Activated naive CD8-positive, alpha-beta T cell (primary cell): ENCODE results near the gene IPCEF1.

Experiments used
- H3K27ac Mint-ChIP-seq: one replicate; pipeline ENCODE4 v1.8.0; 2021; ENCODE audit warnings: mixed read lengths
- H3K27me3 Mint-ChIP-seq: one replicate; pipeline ENCODE4 v1.8.0; 2021; ENCODE audit warnings: mixed read lengths
- H3K36me3 Mint-ChIP-seq: one replicate; pipeline ENCODE4 v1.8.0; 2021; ENCODE audit warnings: mixed read lengths
- H3K4me1 Mint-ChIP-seq: one replicate; pipeline ENCODE4 v1.8.0; 2021; ENCODE audit warnings: low read depth, mixed read lengths
- H3K4me3 Mint-ChIP-seq: one replicate; pipeline ENCODE4 v1.8.0; 2021; ENCODE audit warnings: mild to moderate bottlenecking, mixed read lengths
- H3K9me3 Mint-ChIP-seq: one replicate; pipeline ENCODE4 v1.8.0; 2021; ENCODE audit warnings: low read depth, mixed read lengths

IPCEF1 gene

DNA sequence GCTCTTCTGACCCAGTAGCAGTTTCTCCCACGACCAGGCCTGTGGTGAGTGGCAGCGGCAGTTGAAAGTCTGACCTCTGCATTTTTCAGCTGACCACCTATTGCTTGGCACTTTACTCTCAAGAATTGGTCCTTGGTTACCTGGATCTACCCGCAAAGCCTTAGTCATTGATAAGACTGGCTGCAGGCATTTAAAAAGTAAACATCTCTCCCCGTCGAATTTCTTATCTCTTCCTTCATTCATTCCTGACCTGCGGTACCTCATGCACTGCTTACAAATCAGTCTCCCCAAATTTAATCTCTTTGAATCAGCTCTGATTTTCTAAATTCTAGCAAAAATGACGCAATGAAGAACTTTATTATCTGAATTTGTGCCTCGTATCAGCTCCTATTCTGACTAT, 26.1 kb upstream of the IPCEF1 start:
- Mint-ChIP-seq H3K27me3 (peaks cover 3% of the 10 kb centered on the region), H3K9me3 (no peaks in the 10 kb centered on the region), H3K27ac (no peak overlapping the region), H3K4me1 (no peaks in the 10 kb centered on the region), H3K36me3 (no peaks in the 10 kb centered on the region), H3K4me3 (no peak overlapping the region)

- Mint-ChIP-seq H3K27me3 (peaks cover 2% of the 10 kb centered on the region), H3K4me1 (no peaks in the 10 kb centered on the region)
Observed at GRCh38 chr6:154381548-154381947, 24.9 kb upstream of the IPCEF1 start.

GRCh38 chr6:154380741-154381140, 24.1 kb upstream of the IPCEF1 start:
- no peak overlapping the region for H3K4me3 Mint-ChIP-seq
- H3K4me1 Mint-ChIP-seq = no peaks in the 10 kb centered on the region
- H3K27ac Mint-ChIP-seq = no peak overlapping the region
- H3K9me3 Mint-ChIP-seq = no peaks in the 10 kb centered on the region
- no peaks in the 10 kb centered on the region for H3K36me3 Mint-ChIP-seq
- H3K27me3 Mint-ChIP-seq = no peaks in the 10 kb centered on the region

More at GRCh38 chr6:154381548-154381947, 24.9 kb upstream of the IPCEF1 start:
- Mint-ChIP-seq H3K36me3 (no peaks in the 10 kb centered on the region), H3K4me3 (no peak overlapping the region), H3K9me3 (no peaks in the 10 kb centered on the region), H3K27ac (no peak overlapping the region)

DNA sequence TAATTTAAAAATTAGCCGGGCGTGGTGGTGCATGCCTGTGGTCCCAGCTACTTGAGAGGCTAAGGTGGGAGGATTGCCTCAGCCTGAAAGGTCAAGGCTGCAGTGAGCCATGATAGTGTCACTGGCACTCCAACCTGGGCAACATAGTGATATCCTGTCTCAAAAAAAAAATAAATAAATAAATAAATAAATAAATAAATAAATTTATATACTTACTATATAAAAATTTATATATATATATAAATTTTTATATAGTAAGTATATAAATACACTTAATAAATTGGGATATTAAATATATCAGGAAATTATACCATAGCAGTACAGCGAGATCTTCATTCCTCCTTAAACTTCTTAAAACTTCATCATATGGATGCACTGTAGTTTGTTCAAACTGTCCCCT, 23.0 kb upstream of the IPCEF1 start:
- no peak overlapping the region for H3K27ac Mint-ChIP-seq
- H3K4me1 Mint-ChIP-seq = no peaks in the 10 kb centered on the region
- H3K27me3 Mint-ChIP-seq = no peaks in the 10 kb centered on the region
- no peaks in the 10 kb centered on the region for H3K9me3 Mint-ChIP-seq
- H3K36me3 Mint-ChIP-seq = no peaks in the 10 kb centered on the region
- H3K4me3 Mint-ChIP-seq = no peak overlapping the region

DNA sequence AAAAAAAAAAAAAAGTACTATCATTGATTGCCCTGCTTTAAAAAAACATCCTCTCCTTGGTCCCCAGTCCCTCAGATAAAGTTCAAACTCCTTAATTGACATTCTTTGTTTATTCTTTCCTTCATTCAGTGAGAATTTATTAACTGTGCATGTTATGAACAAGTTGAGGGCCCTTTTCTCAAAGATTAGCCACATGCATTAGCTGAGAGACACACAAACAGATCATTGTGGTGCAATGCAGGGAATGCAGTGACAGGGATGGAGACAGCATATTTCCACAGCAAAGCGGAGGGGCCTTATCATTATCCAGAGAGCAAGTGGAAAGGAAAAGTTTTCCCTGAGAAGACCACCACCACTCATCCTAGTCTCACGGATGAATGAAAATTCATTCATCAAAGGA, 21.9 kb upstream of the IPCEF1 start:
- Mint-ChIP-seq H3K27ac (no peak overlapping the region), H3K36me3 (peaks cover 3% of the 10 kb centered on the region), H3K4me3 (no peak overlapping the region), H3K9me3 (no peaks in the 10 kb centered on the region), H3K27me3 (no peaks in the 10 kb centered on the region), H3K4me1 (no peaks in the 10 kb centered on the region)

GRCh38 chr6:154377726-154378125, 21.1 kb upstream of the IPCEF1 start:
- H3K36me3 Mint-ChIP-seq = peaks cover 3% of the 10 kb centered on the region
- H3K27ac Mint-ChIP-seq = no peak overlapping the region

GRCh38 chr6:154373971-154374370, 17.4 kb upstream of the IPCEF1 start:
- Mint-ChIP-seq H3K36me3 (peaks cover 3% of the 10 kb centered on the region), H3K27me3 (no peaks in the 10 kb centered on the region), H3K4me3 (no peak overlapping the region), H3K9me3 (no peaks in the 10 kb centered on the region), H3K27ac (no peak overlapping the region), H3K4me1 (peaks cover 1% of the 10 kb centered on the region)

More at GRCh38 chr6:154377726-154378125, 21.1 kb upstream of the IPCEF1 start:
- H3K27me3 Mint-ChIP-seq = no peaks in the 10 kb centered on the region
- H3K4me3 Mint-ChIP-seq = no peak overlapping the region
- no peaks in the 10 kb centered on the region for H3K4me1 Mint-ChIP-seq
- H3K9me3 Mint-ChIP-seq = no peaks in the 10 kb centered on the region

DNA sequence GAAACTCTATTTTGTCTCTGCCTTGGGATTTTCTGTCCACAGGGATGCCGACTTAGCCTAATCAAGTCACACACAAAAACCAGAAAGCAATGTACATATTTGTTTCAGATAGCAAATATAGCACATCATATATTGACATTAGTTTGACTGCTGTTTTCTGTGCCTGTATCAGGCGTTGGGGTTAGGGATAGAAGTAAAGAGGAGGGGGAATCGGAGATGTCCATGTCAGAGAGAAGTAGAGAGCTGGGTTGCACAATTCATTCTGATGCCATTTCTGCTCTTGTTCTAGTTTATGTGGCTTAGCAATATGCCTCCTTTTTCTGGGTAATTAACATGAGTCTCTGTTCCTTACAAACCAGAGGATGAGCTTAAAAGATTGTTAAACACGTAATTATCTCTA, 14.7 kb upstream of the IPCEF1 start:
- Mint-ChIP-seq H3K9me3 (no peaks in the 10 kb centered on the region), H3K27me3 (no peaks in the 10 kb centered on the region), H3K4me3 (no peak overlapping the region), H3K27ac (no peak overlapping the region), H3K36me3 (peaks cover 3% of the 10 kb centered on the region), H3K4me1 (peaks cover 1% of the 10 kb centered on the region)

DNA sequence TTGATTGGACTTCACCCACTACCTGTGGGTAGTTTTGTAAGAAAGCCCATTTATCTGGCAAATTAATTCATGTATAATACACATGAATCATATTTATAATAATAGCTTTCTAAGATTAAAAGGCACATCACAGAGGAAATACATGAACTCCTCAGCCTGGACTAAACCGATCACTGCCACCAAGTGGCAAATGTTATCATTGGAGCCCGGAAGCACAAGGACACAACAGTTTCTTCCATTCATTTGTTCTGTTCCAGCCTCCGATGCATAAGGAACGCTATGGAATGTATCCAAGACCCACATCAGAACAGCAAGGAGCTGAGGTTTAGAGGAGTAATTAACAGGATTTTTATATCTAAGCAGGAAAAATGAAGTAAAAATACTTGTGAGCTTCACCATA, 13.9 kb upstream of the IPCEF1 start:
- no peak overlapping the region for H3K27ac Mint-ChIP-seq

GRCh38 chr6:154367839-154368695, 11.5 kb upstream of the IPCEF1 start:
- Mint-ChIP-seq H3K27me3 (no peaks in the 10 kb centered on the region), H3K27ac (no peak overlapping the region), H3K4me1 (peaks cover 1% of the 10 kb centered on the region), H3K4me3 (no peak overlapping the region), H3K36me3 (no peaks in the 10 kb centered on the region), H3K9me3 (no peaks in the 10 kb centered on the region)

More for the DNA sequence above, 13.9 kb upstream of the IPCEF1 start:
- Mint-ChIP-seq H3K27me3 (no peaks in the 10 kb centered on the region), H3K36me3 (peaks cover 3% of the 10 kb centered on the region), H3K4me3 (no peak overlapping the region), H3K9me3 (no peaks in the 10 kb centered on the region), H3K4me1 (peaks cover 1% of the 10 kb centered on the region)

DNA sequence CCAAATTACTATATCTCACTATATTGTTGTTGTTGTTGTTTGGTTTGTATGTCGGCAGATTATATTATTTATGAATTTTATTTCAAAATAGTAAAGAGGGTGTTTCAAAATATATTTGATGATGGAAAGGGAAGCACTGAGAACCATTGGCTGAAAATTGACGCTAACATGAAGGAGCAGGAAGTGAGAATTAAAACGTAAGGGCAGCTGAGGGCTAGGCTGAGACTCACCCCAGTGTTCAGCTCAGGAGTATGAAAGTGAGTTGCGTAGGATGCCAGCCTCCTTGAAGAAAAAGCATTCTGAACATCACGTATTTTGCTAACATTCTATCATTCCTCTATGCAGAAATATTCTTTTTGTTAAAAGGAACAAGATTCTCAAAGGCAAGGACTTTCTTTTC, 10.7 kb upstream of the IPCEF1 start:
- H3K27ac Mint-ChIP-seq = no peak overlapping the region
- H3K27me3 Mint-ChIP-seq = no peaks in the 10 kb centered on the region
- H3K4me1 Mint-ChIP-seq = peaks cover 1% of the 10 kb centered on the region
- no peak overlapping the region for H3K4me3 Mint-ChIP-seq
- H3K36me3 Mint-ChIP-seq = no peaks in the 10 kb centered on the region
- no peaks in the 10 kb centered on the region for H3K9me3 Mint-ChIP-seq

- no peaks in the 10 kb centered on the region for H3K36me3 Mint-ChIP-seq
- H3K9me3 Mint-ChIP-seq = no peaks in the 10 kb centered on the region
- H3K27me3 Mint-ChIP-seq = no peaks in the 10 kb centered on the region
- H3K4me3 Mint-ChIP-seq = no peak overlapping the region
- H3K27ac Mint-ChIP-seq = no peak overlapping the region
- peaks cover 11% of the 10 kb centered on the region for H3K4me1 Mint-ChIP-seq
Observed at GRCh38 chr6:154363821-154364220, 7.2 kb upstream of the IPCEF1 start.

DNA sequence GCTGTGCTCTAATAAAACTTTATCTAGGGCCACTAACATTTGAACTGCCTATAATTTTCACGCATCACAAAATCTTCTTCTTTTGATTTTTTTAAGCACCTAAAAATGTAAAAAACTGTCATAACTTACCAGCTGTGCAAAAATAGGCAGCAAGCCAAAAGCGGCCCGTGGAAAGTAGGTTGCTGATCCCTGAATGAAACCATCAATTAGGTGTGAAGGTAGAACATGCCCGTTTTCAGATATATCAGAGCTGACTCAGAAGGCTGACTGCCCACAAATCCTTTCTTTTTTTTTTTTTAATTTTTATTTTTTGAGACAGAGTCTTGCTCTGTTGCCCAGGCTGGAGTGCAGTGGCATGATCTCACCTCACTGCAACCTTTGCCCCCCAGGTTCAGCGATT, 4.9 kb upstream of the IPCEF1 start:
- H3K27me3 Mint-ChIP-seq = no peaks in the 10 kb centered on the region
- no peak overlapping the region for H3K4me3 Mint-ChIP-seq

GRCh38 chr6:154360476-154360875, 3.9 kb upstream of the IPCEF1 start:
- H3K27ac Mint-ChIP-seq = no peak overlapping the region
- peaks cover 16% of the 10 kb centered on the region for H3K4me1 Mint-ChIP-seq
- H3K9me3 Mint-ChIP-seq = no peaks in the 10 kb centered on the region
- no peak overlapping the region for H3K4me3 Mint-ChIP-seq
- H3K27me3 Mint-ChIP-seq = no peaks in the 10 kb centered on the region
- H3K36me3 Mint-ChIP-seq = no peaks in the 10 kb centered on the region

More for the DNA sequence above, 4.9 kb upstream of the IPCEF1 start:
- H3K9me3 Mint-ChIP-seq = no peaks in the 10 kb centered on the region
- no peaks in the 10 kb centered on the region for H3K36me3 Mint-ChIP-seq
- H3K27ac Mint-ChIP-seq = no peak overlapping the region
- peaks cover 16% of the 10 kb centered on the region for H3K4me1 Mint-ChIP-seq

DNA sequence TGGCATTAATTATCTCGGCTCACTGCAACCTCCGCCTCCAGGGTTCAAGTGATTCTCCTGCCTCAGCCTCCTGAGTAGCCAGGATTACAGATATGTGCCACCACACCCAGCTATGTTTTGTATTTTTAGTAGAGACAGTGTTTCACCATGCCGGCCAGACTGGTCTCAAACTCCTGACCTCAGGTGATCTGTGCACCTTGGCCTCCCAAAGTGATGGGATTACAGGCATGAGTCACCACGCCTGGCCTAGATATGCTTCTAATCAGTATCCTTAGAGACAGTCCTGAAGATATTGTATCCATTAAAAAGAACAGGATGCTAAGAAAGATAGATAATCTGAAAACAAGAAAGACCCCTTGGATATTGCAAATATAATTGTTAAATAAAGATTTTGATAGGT, 3.1 kb upstream of the IPCEF1 start:
- Mint-ChIP-seq H3K27ac (no peak overlapping the region), H3K27me3 (peaks cover under 1% of the 10 kb centered on the region), H3K36me3 (peaks cover under 1% of the 10 kb centered on the region), H3K9me3 (no peaks in the 10 kb centered on the region), H3K4me3 (no peak overlapping the region), H3K4me1 (peaks cover 21% of the 10 kb centered on the region)

DNA sequence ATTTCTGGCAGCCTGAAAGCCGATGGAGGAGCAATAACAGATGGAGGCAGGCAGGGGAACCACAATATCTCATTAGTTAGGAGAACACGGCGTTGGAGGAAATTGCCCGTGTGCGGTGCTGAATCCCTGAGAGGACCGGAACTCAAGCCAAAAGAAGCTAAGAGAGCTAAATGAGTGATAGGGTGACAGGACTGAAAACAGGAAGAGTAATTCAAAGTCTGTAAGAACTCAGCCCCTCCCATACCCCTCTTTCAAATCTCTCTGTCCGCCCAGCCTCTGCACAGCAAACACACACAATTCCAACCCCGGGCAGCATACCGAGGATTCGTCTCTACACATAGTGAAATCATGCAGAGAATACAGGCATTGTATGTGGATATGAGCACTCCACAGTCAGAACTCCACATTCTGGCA, 2.6 kb upstream of the IPCEF1 start:
- Mint-ChIP-seq H3K27ac (no peak overlapping the region), H3K27me3 (peaks cover 2% of the 10 kb centered on the region), H3K9me3 (no peaks in the 10 kb centered on the region), H3K4me1 (peaks cover 24% of the 10 kb centered on the region), H3K36me3 (peaks cover 3% of the 10 kb centered on the region), H3K4me3 (peak overlapping the region; percentile 21)
